OCI-LY7 (cell line): ENCODE measurements around the gene CPSF3. TPM values are rescaled to one million over a fixed set of nuclear protein-coding genes. Genes with fewer than 3 reads are reported as not detected.

Experiments
- BruUV-seq: library from RNA; stranded (reverse); fragments of 400-500 nt; replicated peaks from 2 replicates; lab custom pipeline; 2021; lab: Mats Ljungman, UMichigan
- CTCF ChIA-PET: fragments of 300-600 bp; sonication (Branson Sonifier 250); formaldehyde crosslinking; loops from one replicate; lab custom pipeline; 2022; ENCODE audit warnings: antibody characterized with exemption; ENCODE audit not compliant: unreplicated experiment; lab: Charles Lee
- POLR2A ChIA-PET: fragments of 300-600 bp; sonication (Branson Sonifier 250); formaldehyde crosslinking; loops from one replicate; lab custom pipeline; 2022; ENCODE audit warnings: antibody characterized with exemption; lab: Charles Lee
- DNase-seq: peaks from one replicate; pipeline ENCODE4 v3.0.0-alpha.2; 2015; ENCODE audit warnings: low spot score
- H2AFZ ChIP-seq: fragments of 200-600 bp; sonication (generic), shearing (Covaris generic); 2 replicates; pipeline ENCODE4 v1.6.1; 2014; ENCODE audit warnings: mild to moderate bottlenecking, antibody characterized with exemption, low read length, moderate library complexity
- H3K27ac ChIP-seq: fragments of 200-600 bp; sonication (generic); 2 replicates; pipeline ENCODE4 v1.5.1; 2014; ENCODE audit warnings: mixed run types, low read depth, mild to moderate bottlenecking, moderate library complexity, low read length, inconsistent platforms; ENCODE audit not compliant: poor library complexity, severe bottlenecking
- H3K36me3 ChIP-seq: fragments of 200-600 bp; sonication (generic); 2 replicates; pipeline ENCODE4 v1.6.1; 2014; ENCODE audit warnings: mild to moderate bottlenecking, antibody characterized with exemption, low read length, moderate library complexity, mixed read lengths; ENCODE audit not compliant: insufficient read depth
- H3K4me1 ChIP-seq: fragments of 200-600 bp; sonication (generic); 2 replicates; pipeline ENCODE4 v1.5.1; 2014; ENCODE audit warnings: mild to moderate bottlenecking, low read length; ENCODE audit not compliant: insufficient read depth, poor library complexity, severe bottlenecking
- H3K4me2 ChIP-seq: fragments of 200-600 bp; sonication (generic); 2 replicates; pipeline ENCODE4 v1.6.1; 2014; ENCODE audit warnings: mild to moderate bottlenecking, low read length
- H3K4me3 ChIP-seq: fragments of 200-600 bp; sonication (generic); 2 replicates; pipeline ENCODE4 v1.5.1; 2014; ENCODE audit warnings: mild to moderate bottlenecking, low read depth, low read length; ENCODE audit not compliant: poor library complexity, severe bottlenecking
- H3K79me2 ChIP-seq: fragments of 200-600 bp; sonication (generic); 2 replicates; pipeline ENCODE4 v1.6.1; 2016; ENCODE audit warnings: low read depth, mild to moderate bottlenecking, low read length, moderate library complexity, mixed read lengths; ENCODE audit not compliant: insufficient read depth
- H3K9me2 ChIP-seq: fragments of 200-600 bp; sonication (generic); 2 replicates; pipeline ENCODE4 v1.6.1; 2016; ENCODE audit warnings: mild to moderate bottlenecking, low read length, mixed read lengths; ENCODE audit not compliant: insufficient read depth
- H3K9me3 ChIP-seq: fragments of 200-600 bp; sonication (generic); 2 replicates; pipeline ENCODE4 v1.6.1; 2014; ENCODE audit warnings: mild to moderate bottlenecking, mixed run types, low read length, mixed read lengths
- H4K20me1 ChIP-seq: fragments of 200-600 bp; sonication (generic); 2 replicates; pipeline ENCODE4 v1.6.1; 2014; ENCODE audit warnings: mild to moderate bottlenecking, antibody characterized with exemption, low read length, moderate library complexity, mixed read lengths; ENCODE audit not compliant: insufficient read depth
- CTCF ChIP-seq: fragments of 200-600 bp; sonication (generic); conservative IDR thresholded peaks from 2 replicates; pipeline ENCODE4 v1.5.1; 2014; ENCODE audit warnings: mild to moderate bottlenecking, antibody characterized with exemption, low read length, moderate library complexity, mixed read lengths
- EZH2phosphoT487 ChIP-seq: fragments of 200-600 bp; sonication (generic); IDR thresholded peaks from 2 replicates; pipeline ENCODE4 v1.6.1; 2018; ENCODE audit warnings: low read depth, borderline replicate concordance, mild to moderate bottlenecking, mixed run types, antibody characterized with exemption, low read length, moderate library complexity, mixed read lengths
- intact Hi-C: fragments of 100-400 bp; cut with micrococcal nuclease; formaldehyde crosslinking; loops from one replicate; pipeline ENCODE4 v1.10.0; 2022; ENCODE audit not compliant: unreplicated experiment
- total RNA-seq, 2 experiments: library from RNA; depleted of rRNA in 1 of 2; stranded (reverse); fragments of >200 nt in 1 of 2; shearing (Covaris generic) in 1 of 2; gene quantifications; 2 replicates each; pipeline ENCODE4 v1.2.3, GENCODE V29; 2014 to 2022

Gene CPSF3
- total RNA-seq, 2 experiments from 2014 or later, result 54.5 to 88.3 TPM

GRCh38 chr2:9419541-9419940, 3.9 kb upstream of the CPSF3 start:
- DNase-seq, result no peak
- Histone ChIP-seq H3K9me3 (no peaks in the 10 kb centered on the region), H2AFZ (no peak overlapping the region), H3K36me3 (peaks cover 40% of the 10 kb centered on the region), H3K79me2 (peaks cover 50% of the 10 kb centered on the region), H3K4me1 (peaks cover 10% of the 10 kb centered on the region), H3K27ac (no peak overlapping the region), H3K4me3 (no peak overlapping the region), H4K20me1 (peaks cover 4% of the 10 kb centered on the region; the same call in 1 of the 2 replicates), H3K4me2 (no peak overlapping the region), H3K9me2 (no peaks in the 10 kb centered on the region)
- no TSS peak for BruUV-seq
- intact Hi-C loops, result no loop called here
- POLR2A ChIA-PET, result interaction anchor here (0.5 kb wide), 1 partner anchor 1302 kb away, joined by 3 read pairs; the partner anchor contains the start of gene ATP6V1C2
- CTCF ChIA-PET, result no interaction called here
- TF ChIP-seq CTCF (no peak), EZH2phosphoT487 (no peak)

GRCh38 chr2:9420495-9420894, 3.0 kb upstream of the CPSF3 start:
- Histone ChIP-seq H3K36me3 (peaks cover 38% of the 10 kb centered on the region), H3K4me1 (peaks cover 20% of the 10 kb centered on the region), H3K9me2 (no peaks in the 10 kb centered on the region), H3K9me3 (no peaks in the 10 kb centered on the region), H3K79me2 (peaks cover 59% of the 10 kb centered on the region), H3K4me3 (no peak overlapping the region), H4K20me1 (peaks cover 4% of the 10 kb centered on the region; the same call in 1 of the 2 replicates), H2AFZ (no peak overlapping the region), H3K4me2 (no peak overlapping the region), H3K27ac (no peak overlapping the region)
- ChIA-PET POLR2A (no interaction called here), CTCF (no interaction called here)
- DNase-seq, result no peak
- intact Hi-C loops, result loop anchor here (5.0 kb wide), 2 partner anchors 278 to 422 kb away; partner anchors contain the start of gene TAF1B
- no TSS peak for BruUV-seq
- TF ChIP-seq CTCF (no peak), EZH2phosphoT487 (no peak)
